GM12892 (cell line): ENCODE data around the gene ASB3.

ENCODE experiments used
- POLR2A ChIP-seq: IDR thresholded peaks from 2 replicates; pipeline ENCODE4 v1.6.1; 2011; ENCODE audit warnings: low read depth, low read length, control low read depth
- POLR2AphosphoS5 ChIP-seq: IDR thresholded peaks from 2 replicates; pipeline ENCODE4 v1.6.1; 2011; ENCODE audit warnings: low read depth, low read length, control low read depth
- TAF1 ChIP-seq: IDR thresholded peaks from 2 replicates; pipeline ENCODE4 v1.6.1; 2011; ENCODE audit warnings: low read depth, mild to moderate bottlenecking, control low read depth, low read length, borderline replicate concordance

GRCh38 chr2:53635694-53636093 lies 151.1 kb downstream of the ASB3 start:
- no peak for TF ChIP-seq TAF1
- no peak for TF ChIP-seq POLR2A
- no peak for TF ChIP-seq POLR2AphosphoS5
